Measurements from ENCODE around the gene MT1B.

The MT1B gene

GRCh38 chr16:56631832-56632155, 19.9 kb upstream of the MT1B start:
- H2AFZ ChIP-seq (ENCODE audit: low read depth, low read length) = no peak overlapping the region

GRCh38 chr16:56632156-56632847, 19.4 kb upstream of the MT1B start, which contains the start of gene MT1M:
Gene MT1M (plus strand): TSS chr16:56632659. CDS start chr16:56632732, 73 bp downstream.
- no peak within 1 kb of the TSS for H3K9ac ChIP-seq (ENCODE audit: low read length)
- H3K27me3 ChIP-seq (ENCODE audit: low read depth, low read length) = peaks cover 23% of the 10 kb centered on the region
- H4K20me1 ChIP-seq (ENCODE audit: insufficient read depth, low read length) = no peaks in the 10 kb centered on the region
- H2AFZ ChIP-seq (ENCODE audit: low read depth, low read length) = no peak within 1 kb of the TSS
- no peak within 1 kb of the TSS for H3K4me3 ChIP-seq (ENCODE audit: low read length)
- H3K36me3 ChIP-seq (replicated peaks; ENCODE audit: low read depth, low read length) = no peaks in the 10 kb centered on the region
- H3K4me2 ChIP-seq (ENCODE audit: low read length) = no peak within 1 kb of the TSS
- H3K79me2 ChIP-seq (ENCODE audit: low read length) = no peaks in the 10 kb centered on the region
- H3K27ac ChIP-seq (ENCODE audit: low read length) = no peak within 1 kb of the TSS
- peaks cover 24% of the 10 kb centered on the region for H3K4me1 ChIP-seq (ENCODE audit: low read length)
- no peaks in the 10 kb centered on the region for H3K9me3 ChIP-seq (ENCODE audit: insufficient read depth, low read length)
- TF ChIP-seq CTCF (IDR thresholded peaks at IDR 0.05; ENCODE audit: low read depth, low read length) = no peak
- no peak for TF ChIP-seq EZH2phosphoT487 (IDR thresholded peaks at IDR 0.05; ENCODE audit: low read depth)

More at GRCh38 chr16:56631832-56632155, 19.9 kb upstream of the MT1B start:
- no peak overlapping the region for H3K4me2 ChIP-seq (ENCODE audit: low read length)
- peaks cover 20% of the 10 kb centered on the region for H3K27me3 ChIP-seq (ENCODE audit: low read depth, low read length)
- H3K4me3 ChIP-seq (ENCODE audit: low read length) = no peak overlapping the region
- H3K9me3 ChIP-seq (ENCODE audit: insufficient read depth, low read length) = no peaks in the 10 kb centered on the region
- peaks cover 24% of the 10 kb centered on the region for H3K4me1 ChIP-seq (ENCODE audit: low read length)
- H3K27ac ChIP-seq (ENCODE audit: low read length) = no peak overlapping the region
- TF ChIP-seq EZH2phosphoT487 (IDR thresholded peaks at IDR 0.05; ENCODE audit: low read depth) = no peak
- no peaks in the 10 kb centered on the region for H4K20me1 ChIP-seq (ENCODE audit: insufficient read depth, low read length)
- no peak overlapping the region for H3K9ac ChIP-seq (ENCODE audit: low read length)
- H3K79me2 ChIP-seq (ENCODE audit: low read length) = no peaks in the 10 kb centered on the region
- no peaks in the 10 kb centered on the region for H3K36me3 ChIP-seq (replicated peaks; ENCODE audit: low read depth, low read length)

GRCh38 chr16:56632848-56633365, 18.8 kb upstream of the MT1B start:
- H3K4me2 ChIP-seq (ENCODE audit: low read length) = no peak overlapping the region
- H4K20me1 ChIP-seq (ENCODE audit: insufficient read depth, low read length) = no peaks in the 10 kb centered on the region
- H3K27me3 ChIP-seq (ENCODE audit: low read depth, low read length) = peaks cover 29% of the 10 kb centered on the region
- no peaks in the 10 kb centered on the region for H3K36me3 ChIP-seq (replicated peaks; ENCODE audit: low read depth, low read length)
- no peak for TF ChIP-seq CTCF (IDR thresholded peaks at IDR 0.05; ENCODE audit: low read depth, low read length)
- TF ChIP-seq EZH2phosphoT487 (IDR thresholded peaks at IDR 0.05; ENCODE audit: low read depth) = no peak
- no peaks in the 10 kb centered on the region for H3K79me2 ChIP-seq (ENCODE audit: low read length)
- no peak overlapping the region for H3K9ac ChIP-seq (ENCODE audit: low read length)
- no peak overlapping the region for H3K4me3 ChIP-seq (ENCODE audit: low read length)
- H3K27ac ChIP-seq (ENCODE audit: low read length) = no peak overlapping the region
- no peak overlapping the region for H2AFZ ChIP-seq (ENCODE audit: low read depth, low read length)
- H3K9me3 ChIP-seq (ENCODE audit: insufficient read depth, low read length) = no peaks in the 10 kb centered on the region
- peaks cover 24% of the 10 kb centered on the region for H3K4me1 ChIP-seq (ENCODE audit: low read length)

- no peaks in the 10 kb centered on the region for H3K9me3 ChIP-seq (ENCODE audit: insufficient read depth, low read length)
- no peaks in the 10 kb centered on the region for H4K20me1 ChIP-seq (ENCODE audit: insufficient read depth, low read length)
- H3K27ac ChIP-seq (ENCODE audit: low read length) = no peak overlapping the region
- H3K4me1 ChIP-seq (ENCODE audit: low read length) = peaks cover 24% of the 10 kb centered on the region
- no peak overlapping the region for H3K9ac ChIP-seq (ENCODE audit: low read length)
- peaks cover 29% of the 10 kb centered on the region for H3K27me3 ChIP-seq (ENCODE audit: low read depth, low read length)
- TF ChIP-seq CTCF (IDR thresholded peaks at IDR 0.05; ENCODE audit: low read depth, low read length) (no peak), EZH2phosphoT487 (IDR thresholded peaks at IDR 0.05; ENCODE audit: low read depth) (no peak)
- no peak overlapping the region for H3K4me3 ChIP-seq (ENCODE audit: low read length)
- no peak overlapping the region for H2AFZ ChIP-seq (ENCODE audit: low read depth, low read length)
- no peaks in the 10 kb centered on the region for H3K79me2 ChIP-seq (ENCODE audit: low read length)
- H3K4me2 ChIP-seq (ENCODE audit: low read length) = no peak overlapping the region
- H3K36me3 ChIP-seq (replicated peaks; ENCODE audit: low read depth, low read length) = no peaks in the 10 kb centered on the region
These were observed 18.2 kb upstream of the MT1B start for GRCh38 chr16:56633535-56633934.

All from OCI-LY3 (cell line).